HG03064 (cell line): ENCODE measurements around the gene RALY.
"Not testable (repeated sequence)": the region's sequence is repeated elsewhere in the genome, so short reads cannot be mapped to it uniquely, and the experiment has no call there.

Experiments used
- ATAC-seq: cut with Tn5 transposase; IDR thresholded peaks from one replicate; pipeline ENCODE4 v1.9.1; 2021; ENCODE audit warnings: low read depth; ENCODE audit not compliant: unreplicated experiment

Gene RALY

GRCh38 chr20:34014878-34015277 lies 21.2 kb downstream of the RALY start:
- no peak for ATAC-seq

GRCh38 chr20:34015401-34016335 lies 22.0 kb downstream of the RALY start:
- no peak for ATAC-seq

GRCh38 chr20:34016736-34017135 lies 23.0 kb downstream of the RALY start:
- no peak for ATAC-seq

GRCh38 chr20:34017610-34018009 lies 23.9 kb downstream of the RALY start:
- ATAC-seq = no peak

- ATAC-seq = no peak
These were observed 24.5 kb downstream of the RALY start for GRCh38 chr20:34018166-34018565.

GRCh38 chr20:34022151-34022838 lies 28.6 kb downstream of the RALY start:
- no peak for ATAC-seq

GRCh38 chr20:34022839-34023234 lies 29.1 kb downstream of the RALY start:
- ATAC-seq = no peak

GRCh38 chr20:34023937-34024722 lies 30.4 kb downstream of the RALY start:
- no peak for ATAC-seq

- no peak for ATAC-seq
These were observed 31.1 kb downstream of the RALY start for GRCh38 chr20:34024723-34025351.

GRCh38 chr20:34028013-34028412 lies 34.3 kb downstream of the RALY start:
- ATAC-seq = not testable (repeated sequence)

GRCh38 chr20:34029415-34029814 lies 35.7 kb downstream of the RALY start:
- ATAC-seq = no peak

- ATAC-seq = no peak
These were observed 36.7 kb downstream of the RALY start for GRCh38 chr20:34030456-34030855.

GRCh38 chr20:34033903-34034302 lies 40.2 kb downstream of the RALY start:
- ATAC-seq = no peak

- no peak for ATAC-seq
These were observed 43.4 kb downstream of the RALY start for GRCh38 chr20:34037121-34037520.

GRCh38 chr20:34037767-34038166 lies 44.1 kb downstream of the RALY start:
- no peak for ATAC-seq

GRCh38 chr20:34040300-34040995 lies 46.7 kb downstream of the RALY start:
- ATAC-seq = no peak

GRCh38 chr20:34041226-34041625 lies 47.5 kb downstream of the RALY start:
- no peak for ATAC-seq

- ATAC-seq = no peak
These were observed 48.6 kb downstream of the RALY start for GRCh38 chr20:34042262-34042661.

GRCh38 chr20:34043025-34043424 lies 49.3 kb downstream of the RALY start:
- ATAC-seq = no peak

GRCh38 chr20:34045294-34045693 lies 51.6 kb downstream of the RALY start:
- ATAC-seq = no peak
